ENCODE data around the gene IVD. TPM values are rescaled to one million over a fixed set of nuclear protein-coding genes. Genes with fewer than 3 reads are reported as not detected.
"Not testable (repeated sequence)": the region's sequence is repeated elsewhere in the genome, so short reads cannot be mapped to it uniquely, and the experiment has no call there.

IVD gene
- polyA plus RNA-seq, 1 experiment: 63.9 TPM

- no peak for TF ChIP-seq CTCF (IDR thresholded peaks at IDR 0.05; ENCODE audit: insufficient read depth, low read depth, low read length)
- POLR2A ChIA-PET: no interaction called here
- Histone ChIP-seq H3K27me3 (ENCODE audit: control insufficient read depth, insufficient read depth, low read length) (no peaks in the 10 kb centered on the region), H3K4me3 (ENCODE audit: low read depth, low read length) (no peak overlapping the region), H3K36me3 (ENCODE audit: control insufficient read depth, insufficient read depth, low read length) (no peaks in the 10 kb centered on the region)
- CTCF ChIA-PET: interaction anchor here (0.8 to 1.7 kb wide), 4 partner anchors 10 to 171 kb away, joined by 3 to 5 read pairs (median 4); partner anchors contain the start of gene BAHD1
- DNase-seq (ENCODE audit: low read depth): no peak
These were observed 44.5 kb downstream of the IVD start for GRCh38 chr15:40450047-40450446.

DNA sequence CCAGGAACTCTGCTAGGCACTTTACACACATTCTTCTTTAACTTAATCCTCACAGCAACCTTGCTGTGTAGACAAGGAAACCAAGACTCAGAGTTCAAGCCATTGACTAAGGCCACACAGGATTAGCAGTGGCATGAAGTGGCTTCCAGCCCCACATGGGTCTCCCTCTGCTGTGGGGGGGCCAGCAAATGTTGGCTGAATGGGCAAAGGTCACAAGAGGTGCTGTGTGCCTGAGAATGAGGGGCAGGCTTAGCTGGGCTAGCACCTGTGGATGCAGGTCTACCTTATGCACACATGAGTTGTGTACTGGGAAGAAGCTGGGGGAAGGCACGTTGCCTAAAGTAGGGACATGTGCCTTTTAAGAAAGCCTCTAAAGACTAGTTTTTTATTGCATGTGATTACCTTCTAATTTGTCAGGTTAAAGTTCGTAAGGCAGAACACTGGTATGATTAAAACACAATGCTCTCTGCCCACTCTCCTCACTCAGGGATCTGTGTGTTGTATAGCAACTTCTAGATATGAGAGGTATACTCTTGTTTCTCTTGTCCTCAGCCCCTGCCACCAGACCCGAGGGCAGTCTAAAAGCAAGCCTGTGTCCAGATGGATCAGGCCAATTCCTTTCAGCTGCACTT, 46.0 kb downstream of the IVD start:
- ChIA-PET CTCF (interaction anchor here (0.6 to 1.7 kb wide), 3 partner anchors 66 to 356 kb away, joined by 3 to 5 read pairs (median 5); partner anchors contain the start of gene DNAJC17), POLR2A (no interaction called here)
- TF ChIP-seq CTCF (IDR thresholded peaks at IDR 0.05; ENCODE audit: insufficient read depth, low read depth, low read length): no peak
- DNase-seq (ENCODE audit: low read depth): no peak
- Histone ChIP-seq H3K36me3 (ENCODE audit: control insufficient read depth, insufficient read depth, low read length) (no peaks in the 10 kb centered on the region), H3K27me3 (ENCODE audit: control insufficient read depth, insufficient read depth, low read length) (no peaks in the 10 kb centered on the region), H3K4me3 (ENCODE audit: low read depth, low read length) (no peak overlapping the region)

- Histone ChIP-seq H3K4me3 (ENCODE audit: low read depth, low read length) (no peak overlapping the region), H3K36me3 (ENCODE audit: control insufficient read depth, insufficient read depth, low read length) (no peaks in the 10 kb centered on the region), H3K27me3 (ENCODE audit: control insufficient read depth, insufficient read depth, low read length) (no peaks in the 10 kb centered on the region)
- ChIA-PET CTCF (interaction anchor here (0.5 to 1.2 kb wide), 3 partner anchors 11 to 300 kb away, joined by 3 to 4 read pairs (median 4); partner anchors contain the start of gene BAHD1), POLR2A (no interaction called here)
- no peak for DNase-seq (ENCODE audit: low read depth)
- TF ChIP-seq CTCF (IDR thresholded peaks at IDR 0.05; ENCODE audit: insufficient read depth, low read depth, low read length): no peak
These were observed 46.9 kb downstream of the IVD start for GRCh38 chr15:40452296-40453090.

- H3K4me3 ChIP-seq (ENCODE audit: low read depth, low read length); H3K27me3 ChIP-seq (ENCODE audit: control insufficient read depth, insufficient read depth, low read length); POLR2A ChIA-PET; H3K36me3 ChIP-seq (ENCODE audit: control insufficient read depth, insufficient read depth, low read length); DNase-seq (ENCODE audit: low read depth): not testable (repeated sequence)
- CTCF ChIA-PET: interaction anchor here (1.2 to 1.7 kb wide), 3 partner anchors 11 to 65 kb away, joined by 3 to 5 read pairs (median 4); partner anchors contain the start of gene BAHD1
These were observed 48.3 kb downstream of the IVD start for GRCh38 chr15:40453941-40454340.

DNA sequence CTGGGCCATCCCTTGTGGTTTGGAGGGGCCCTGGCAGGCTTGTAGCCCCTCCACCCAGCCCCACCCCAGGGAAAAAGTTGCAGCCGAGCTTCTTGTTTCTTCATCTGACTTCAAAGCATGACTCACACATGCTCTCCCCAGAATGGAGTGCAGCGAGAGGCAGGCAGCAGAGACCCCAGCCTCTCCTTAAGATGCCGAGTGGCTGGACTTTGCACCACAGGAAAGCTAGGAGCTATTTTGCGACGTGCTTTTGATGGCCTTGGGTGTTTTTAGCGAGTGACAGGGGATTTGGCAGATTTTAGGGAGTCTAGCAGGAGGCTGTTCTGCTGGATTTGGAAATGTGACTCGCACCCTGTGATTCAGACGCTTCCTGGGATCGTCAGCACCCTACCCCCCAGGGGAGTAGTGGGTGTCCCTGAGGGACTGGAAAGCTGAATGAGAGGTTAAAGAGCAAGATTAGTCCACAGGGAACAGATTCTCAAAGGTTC, 49.4 kb downstream of the IVD start:
- no peak for TF ChIP-seq CTCF (IDR thresholded peaks at IDR 0.05; ENCODE audit: insufficient read depth, low read depth, low read length)
- ChIA-PET CTCF (interaction anchor here (0.6 to 1.7 kb wide), 6 partner anchors 8 to 989 kb away, joined by 3 to 5 read pairs (median 4); partner anchors contain the start of gene VPS18), POLR2A (no interaction called here)
- Histone ChIP-seq H3K4me3 (ENCODE audit: low read depth, low read length) (no peak overlapping the region), H3K36me3 (ENCODE audit: control insufficient read depth, insufficient read depth, low read length) (peaks cover 12% of the 10 kb centered on the region), H3K27me3 (ENCODE audit: control insufficient read depth, insufficient read depth, low read length) (no peaks in the 10 kb centered on the region)
- DNase-seq (ENCODE audit: low read depth): no peak
